ENCODE results near the gene SELENOT. TPM values are rescaled to one million over a fixed set of nuclear protein-coding genes. Genes with fewer than 3 reads are reported as not detected.

The SELENOT gene
- total RNA-seq, 1 experiment from 2014 or later: 48.3 TPM

- no peak for DNase-seq (ENCODE audit: low spot score)
- Mint-ChIP-seq H3K4me1 (peaks cover 57% of the 10 kb centered on the region), H3K27me3 (ENCODE audit: low read depth) (no peaks in the 10 kb centered on the region), H3K4me3 (peak overlapping the region; percentile 29), H3K9me3 (no peaks in the 10 kb centered on the region), H3K27ac (peak overlapping the region; percentile 83), H3K36me3 (peaks cover 17% of the 10 kb centered on the region)
- CTCF ChIA-PET: interaction anchor here (1.0 kb wide), 1 partner anchor 14 kb away, joined by 3 read pairs; no protein-coding TSS in a partner anchor
- no peak for ATAC-seq
- POLR2A ChIA-PET: no interaction called here
- no peak for TF ChIP-seq OVOL2 (CRISPR knock-in tag; IDR thresholded peaks at IDR 0.05; ENCODE audit: borderline replicate concordance)
- TF ChIP-seq ZBTB43 (CRISPR knock-in tag; IDR thresholded peaks at IDR 0.05): no peak
- TF ChIP-seq GTF2I (CRISPR knock-in tag; conservative IDR thresholded peaks at IDR 0.05): no peak
- TF ChIP-seq MAX (CRISPR knock-in tag; IDR thresholded peaks at IDR 0.05): no peak
- no peak for TF ChIP-seq JUN (CRISPR knock-in tag; IDR thresholded peaks at IDR 0.05)
- TF ChIP-seq USF1 (CRISPR knock-in tag; IDR thresholded peaks at IDR 0.05): no peak
- no peak for TF ChIP-seq NR3C1 (CRISPR knock-in tag; conservative IDR thresholded peaks at IDR 0.05; ENCODE audit: low read depth)
- TF ChIP-seq ZNF263 (CRISPR knock-in tag; IDR thresholded peaks at IDR 0.05; ENCODE audit: low read depth): no peak
- TF ChIP-seq ZNF423 (CRISPR knock-in tag; IDR thresholded peaks at IDR 0.05): no peak
- no peak for TF ChIP-seq NR2C2 (CRISPR knock-in tag; IDR thresholded peaks at IDR 0.05)
- TF ChIP-seq STAT6 (CRISPR knock-in tag; conservative IDR thresholded peaks at IDR 0.05; ENCODE audit: low read depth): no peak
- no peak for TF ChIP-seq GRHL2 (CRISPR knock-in tag; IDR thresholded peaks at IDR 0.05; ENCODE audit: insufficient replicate concordance, severe bottlenecking)
- TF ChIP-seq CREB1 (CRISPR knock-in tag; IDR thresholded peaks at IDR 0.05): no peak
- TF ChIP-seq ATF3 (CRISPR knock-in tag; conservative IDR thresholded peaks at IDR 0.05): no peak
These were observed 4.3 kb downstream of the SELENOT start for GRCh38 chr3:150607267-150608065.

GRCh38 chr3:150609988-150610387, 6.9 kb downstream of the SELENOT start:
- ATAC-seq (no peak), DNase-seq (ENCODE audit: low spot score) (no peak)
- Mint-ChIP-seq H3K27ac (no peak overlapping the region), H3K36me3 (peaks cover 36% of the 10 kb centered on the region), H3K9me3 (peaks cover 9% of the 10 kb centered on the region), H3K4me3 (no peak overlapping the region), H3K4me1 (peaks cover 43% of the 10 kb centered on the region), H3K27me3 (ENCODE audit: low read depth) (no peaks in the 10 kb centered on the region)
- TF ChIP-seq AR (CRISPR knock-in tag; IDR thresholded peaks at IDR 0.05) (no peak), TEAD4 (CRISPR knock-in tag; IDR thresholded peaks at IDR 0.05) (no peak), EMX1 (CRISPR knock-in tag; IDR thresholded peaks at IDR 0.05) (no peak), FOXJ3 (CRISPR knock-in tag; IDR thresholded peaks at IDR 0.05; ENCODE audit: borderline replicate concordance) (no peak), ERG (CRISPR knock-in tag; IDR thresholded peaks at IDR 0.05) (no peak), FOXP4 (CRISPR knock-in tag; IDR thresholded peaks at IDR 0.05) (no peak), ZNF425 (CRISPR knock-in tag; conservative IDR thresholded peaks at IDR 0.05) (no peak)
- POLR2A ChIA-PET: no interaction called here
- CTCF ChIA-PET: no interaction called here
